Keratinocyte (primary cell): ENCODE results near the gene GEMIN2. TPM values are rescaled to one million over a fixed set of nuclear protein-coding genes. Genes with fewer than 3 reads are reported as not detected.
"Not testable (repeated sequence)": the region's sequence is repeated elsewhere in the genome, so short reads cannot be mapped to it uniquely, and the experiment has no call there.

Source experiments
- DNase-seq: peaks from one replicate; pipeline ENCODE4 v3.0.0-alpha.2; 2011; ENCODE audit warnings: low read depth, missing footprints, low spot score
- FAIRE-seq: peaks from 2 replicates; lab custom pipeline; 2011; peaks lifted over from hg19 to GRCh38; lab: Jason Lieb, UNC
- H2AFZ ChIP-seq: 2 replicates; pipeline ENCODE4 v1.6.0; 2012; ENCODE audit warnings: low read length, control low read depth, inconsistent platforms; ENCODE audit not compliant: control insufficient read depth
- H3K27ac ChIP-seq: 2 replicates; pipeline ENCODE4 v1.5.1; 2011; ENCODE audit warnings: low read length; ENCODE audit not compliant: control insufficient read depth, insufficient read depth
- H3K27me3 ChIP-seq: 3 replicates; pipeline ENCODE4 v1.6.0; 2011; ENCODE audit warnings: low read length; ENCODE audit not compliant: control insufficient read depth, insufficient read depth; ENCODE audit errors: extremely low read depth
- H3K36me3 ChIP-seq, 2 experiments: 2 replicates in 1 of 2; 3 replicates in 1 of 2; pipeline ENCODE4 v1.5.1; 2011; ENCODE audit warnings: low read length in 2 of 2, mild to moderate bottlenecking in 1 of 2; ENCODE audit not compliant: control insufficient read depth in 2 of 2, insufficient read depth in 2 of 2; ENCODE audit errors: extremely low read depth in 1 of 2
- H3K4me1 ChIP-seq: 3 replicates; pipeline ENCODE4 v1.5.1; 2011; ENCODE audit warnings: low read length; ENCODE audit not compliant: control insufficient read depth, insufficient read depth; ENCODE audit errors: extremely low read depth
- H3K4me2 ChIP-seq: 3 replicates; pipeline ENCODE4 v1.6.0; 2011; ENCODE audit warnings: low read depth, low read length; ENCODE audit not compliant: control insufficient read depth, insufficient read depth; ENCODE audit errors: extremely low read depth
- H3K4me3 ChIP-seq, 3 experiments: fragments of 200-600 bp in 1 of 3; sonication (generic) in 1 of 3; 2 replicates in 2 of 3; 3 replicates in 1 of 3; pipeline ENCODE4 v1.5.1; 2011 to 2016; ENCODE audit warnings: low read length in 3 of 3, mild to moderate bottlenecking in 3 of 3, control low read depth in 2 of 3, inconsistent platforms in 1 of 3, low read depth in 1 of 3, mixed read lengths in 1 of 3, mixed run types in 1 of 3, moderate library complexity in 1 of 3; ENCODE audit not compliant: control insufficient read depth in 2 of 3, insufficient read depth in 2 of 3; ENCODE audit errors: extremely low read depth in 1 of 3
- H3K79me2 ChIP-seq: 2 replicates; pipeline ENCODE4 v1.6.0; 2012; ENCODE audit warnings: low read length; ENCODE audit not compliant: control insufficient read depth, insufficient read depth
- H3K9ac ChIP-seq: 3 replicates; pipeline ENCODE4 v1.6.0; 2011; ENCODE audit warnings: low read length; ENCODE audit not compliant: control insufficient read depth, insufficient read depth; ENCODE audit errors: extremely low read depth
- H3K9me1 ChIP-seq: 3 replicates; pipeline ENCODE4 v1.6.0; 2011; ENCODE audit warnings: low read length; ENCODE audit not compliant: control insufficient read depth, insufficient read depth; ENCODE audit errors: extremely low read depth
- H3K9me3 ChIP-seq: 2 replicates; pipeline ENCODE4 v1.5.1; 2012; ENCODE audit warnings: low read depth, low read length; ENCODE audit not compliant: control insufficient read depth
- H4K20me1 ChIP-seq: 3 replicates; pipeline ENCODE4 v1.6.0; 2011; ENCODE audit warnings: low read length; ENCODE audit not compliant: control insufficient read depth, insufficient read depth; ENCODE audit errors: extremely low read depth
- EZH2 ChIP-seq: IDR thresholded peaks from one replicate; pipeline ENCODE4 v1.6.1; 2012; ENCODE audit warnings: inconsistent platforms, mild to moderate bottlenecking, low read length, moderate library complexity
- dilution Hi-C: fragments of 300-500 bp; cut with MboI; formaldehyde crosslinking; loops from one replicate; pipeline ENCODE4 v1.7.0; 2020; ENCODE audit warnings: low sequenced_read_pairs; ENCODE audit not compliant: extremely low pct_ligation_motif_present
- polyA plus RNA-seq, 5 experiments: library from polyadenylated mRNA; depleted of rRNA in 3 of 5; stranded (reverse) in 3 of 5; stranded (forward) in 1 of 5; unstranded in 1 of 5; fragments of >200 nt; gene quantifications; 1 replicate in 1 of 5; 2 replicates in 3 of 5; 3 replicates in 1 of 5; pipeline versions ENCODE4 v1.2.1 to v1.2.3, GENCODE V29; 2011 to 2012; ENCODE audit warnings: missing spikeins in 2 of 5, low read depth in 1 of 5, low replicate concordance in 1 of 5
- TF ChIP-seq, protein P1 (sequence below), 3 experiments: IDR thresholded peaks in 1 of 3; conservative IDR thresholded peaks in 1 of 3; optimal IDR thresholded peaks in 1 of 3; 2 replicates in 2 of 3; 3 replicates in 1 of 3; pipeline versions ENCODE3 to v1.5.1; 2011; ENCODE audit warnings: low read length in 3 of 3, mild to moderate bottlenecking in 3 of 3, moderate library complexity in 2 of 3, control low read depth in 1 of 3, inconsistent platforms in 1 of 3; ENCODE audit not compliant: insufficient read depth in 2 of 3; ENCODE audit errors: extremely low read depth in 1 of 3

The GEMIN2 gene
- polyA plus RNA-seq, 1 donor (not counting 4 experiments of a cell fraction or from before 2014, with no cell fraction given): 28.7 TPM

DNA sequence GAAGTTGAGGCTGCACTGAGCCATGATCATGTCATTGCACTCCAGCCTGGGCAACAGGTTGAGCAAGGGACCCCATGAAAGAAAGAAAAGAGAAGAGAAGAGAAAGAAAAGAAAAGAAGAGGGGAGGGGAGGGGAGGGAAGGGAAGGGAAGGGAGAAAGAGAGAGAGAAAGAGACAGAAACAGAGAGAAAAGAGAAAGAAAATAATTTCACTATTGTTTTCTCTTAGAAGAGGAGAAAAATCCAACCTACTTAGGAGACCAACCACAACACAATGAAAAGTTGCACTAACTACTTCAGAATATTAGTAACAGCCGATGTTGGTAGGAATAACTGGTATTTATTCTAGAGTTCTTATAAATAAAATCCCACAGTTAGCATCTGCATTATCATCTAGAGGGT lies 46.4 kb downstream of the GEMIN2 start:
- Histone ChIP-seq H3K4me2 (no peak overlapping the region), H2AFZ (no peak overlapping the region), H4K20me1 (no peaks in the 10 kb centered on the region), H3K36me3 (peaks cover 9 to 22% of the 10 kb centered on the region in 2 experiments), H3K79me2 (peaks cover 31% of the 10 kb centered on the region), H3K27me3 (no peaks in the 10 kb centered on the region), H3K4me1 (no peaks in the 10 kb centered on the region), H3K9me3 (no peaks in the 10 kb centered on the region), H3K9me1 (no peaks in the 10 kb centered on the region), H3K9ac (no peak overlapping the region), H3K27ac (no peak overlapping the region), H3K4me3 (no peak overlapping the region)
- DNase-seq (no peak), FAIRE-seq (no peak)
- TF ChIP-seq EZH2: no peak
- TF ChIP-seq, protein P1, sequence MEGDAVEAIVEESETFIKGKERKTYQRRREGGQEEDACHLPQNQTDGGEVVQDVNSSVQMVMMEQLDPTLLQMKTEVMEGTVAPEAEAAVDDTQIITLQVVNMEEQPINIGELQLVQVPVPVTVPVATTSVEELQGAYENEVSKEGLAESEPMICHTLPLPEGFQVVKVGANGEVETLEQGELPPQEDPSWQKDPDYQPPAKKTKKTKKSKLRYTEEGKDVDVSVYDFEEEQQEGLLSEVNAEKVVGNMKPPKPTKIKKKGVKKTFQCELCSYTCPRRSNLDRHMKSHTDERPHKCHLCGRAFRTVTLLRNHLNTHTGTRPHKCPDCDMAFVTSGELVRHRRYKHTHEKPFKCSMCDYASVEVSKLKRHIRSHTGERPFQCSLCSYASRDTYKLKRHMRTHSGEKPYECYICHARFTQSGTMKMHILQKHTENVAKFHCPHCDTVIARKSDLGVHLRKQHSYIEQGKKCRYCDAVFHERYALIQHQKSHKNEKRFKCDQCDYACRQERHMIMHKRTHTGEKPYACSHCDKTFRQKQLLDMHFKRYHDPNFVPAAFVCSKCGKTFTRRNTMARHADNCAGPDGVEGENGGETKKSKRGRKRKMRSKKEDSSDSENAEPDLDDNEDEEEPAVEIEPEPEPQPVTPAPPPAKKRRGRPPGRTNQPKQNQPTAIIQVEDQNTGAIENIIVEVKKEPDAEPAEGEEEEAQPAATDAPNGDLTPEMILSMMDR (optimal IDR thresholded peaks at IDR 0.05 in 1 of 3, IDR thresholded peaks at IDR 0.05 in 1 of 3, conservative IDR thresholded peaks at IDR 0.05 in 1 of 3; ENCODE audit: extremely low read depth in 1 of 3, insufficient read depth in 2 of 3, low read length in 3 of 3): no peak
- dilution Hi-C loops: no loop called here

DNA sequence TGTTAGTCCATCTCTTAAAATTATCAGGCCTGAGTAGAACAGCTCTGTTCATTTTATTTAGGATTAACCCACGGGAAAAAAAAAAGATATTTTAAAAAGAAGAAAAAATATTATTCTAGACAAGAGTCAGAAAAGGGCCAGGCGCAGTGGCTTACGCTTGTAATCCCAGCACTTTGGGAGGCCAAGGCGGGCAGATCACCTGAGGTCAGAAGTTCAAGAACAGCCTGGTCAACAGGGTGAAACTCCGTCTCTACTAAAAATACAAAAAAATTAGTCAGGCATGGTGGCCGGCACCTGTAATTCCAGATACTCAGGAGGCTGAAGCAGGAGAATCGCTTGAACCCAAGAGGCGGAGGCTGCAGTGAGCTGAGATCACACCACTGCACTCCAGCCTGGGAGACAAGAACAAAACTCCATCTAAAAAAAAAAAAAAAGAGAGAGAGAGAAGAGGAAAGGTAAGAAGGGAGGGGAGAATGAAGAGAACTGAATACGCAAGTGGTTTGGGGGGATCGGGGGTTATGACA lies 53.7 kb downstream of the GEMIN2 start:
- peaks cover 50% of the 10 kb centered on the region for H3K79me2 ChIP-seq
- H3K36me3 ChIP-seq, H3K27ac ChIP-seq, H3K9ac ChIP-seq, H3K9me3 ChIP-seq, H4K20me1 ChIP-seq, FAIRE-seq, DNase-seq, H3K4me3 ChIP-seq, dilution Hi-C loops, H3K9me1 ChIP-seq, H3K27me3 ChIP-seq, H2AFZ ChIP-seq: not testable (repeated sequence)
- peak overlapping the region; percentile 97 for H3K4me2 ChIP-seq
- peaks cover 11% of the 10 kb centered on the region for H3K4me1 ChIP-seq

DNA sequence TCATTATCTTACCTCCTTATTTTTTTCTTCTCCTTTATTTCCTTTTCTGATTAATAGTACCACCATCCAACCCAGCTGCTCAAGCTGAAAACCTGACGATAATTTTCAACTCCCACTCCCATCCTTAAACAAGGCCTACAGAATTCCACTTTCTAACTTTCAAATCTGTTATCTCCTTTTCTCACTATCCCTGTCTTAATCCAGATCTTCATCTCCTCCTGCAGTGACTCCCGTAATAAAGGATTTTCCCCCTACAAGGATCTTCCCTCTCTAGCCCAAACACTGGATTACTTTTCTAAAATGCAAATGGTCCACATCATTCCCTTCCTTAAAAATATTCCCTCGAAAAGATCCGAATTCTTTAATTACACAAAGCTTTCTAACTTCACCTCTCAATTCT lies 54.5 kb downstream of the GEMIN2 start:
- no peak overlapping the region for H2AFZ ChIP-seq

More for the DNA sequence above, 54.5 kb downstream of the GEMIN2 start:
- Histone ChIP-seq H3K27ac (no peak overlapping the region), H3K4me2 (peak overlapping the region; percentile 97), H3K9me3 (no peaks in the 10 kb centered on the region), H3K4me1 (peaks cover 11% of the 10 kb centered on the region), H3K9ac (peak overlapping the region; percentile 32), H3K27me3 (no peaks in the 10 kb centered on the region), H3K9me1 (no peaks in the 10 kb centered on the region), H3K4me3 (peak overlapping the region; percentile 60 to 99 (median 93)), H4K20me1 (no peaks in the 10 kb centered on the region), H3K79me2 (peaks cover 48% of the 10 kb centered on the region), H3K36me3 (peaks cover 0 to 5% of the 10 kb centered on the region in 2 experiments)
- no peak for FAIRE-seq
- DNase-seq: no peak
- dilution Hi-C loops: no loop called here
- TF ChIP-seq EZH2: no peak
- TF ChIP-seq, protein P1 (optimal IDR thresholded peaks at IDR 0.05 in 1 of 3, IDR thresholded peaks at IDR 0.05 in 1 of 3, conservative IDR thresholded peaks at IDR 0.05 in 1 of 3; ENCODE audit: extremely low read depth in 1 of 3, insufficient read depth in 2 of 3, low read length in 3 of 3): no peak
